Measurements from ENCODE around the gene ANKEF1.

- TF ChIP-seq CTCF (IDR thresholded peaks at IDR 0.05), result peak; percentile 72
- no peak for TF ChIP-seq ZFX (IDR thresholded peaks at IDR 0.05; ENCODE audit: borderline replicate concordance)
Observed at GRCh38 chr20:10077081-10077471, 42.3 kb downstream of the ANKEF1 start.

Data from 22Rv1 (cell line).